Measurements from ENCODE around the gene LYST.
"Not testable (repeated sequence)": the region's sequence is repeated elsewhere in the genome, so short reads cannot be mapped to it uniquely, and the experiment has no call there.

LYST gene

DNA sequence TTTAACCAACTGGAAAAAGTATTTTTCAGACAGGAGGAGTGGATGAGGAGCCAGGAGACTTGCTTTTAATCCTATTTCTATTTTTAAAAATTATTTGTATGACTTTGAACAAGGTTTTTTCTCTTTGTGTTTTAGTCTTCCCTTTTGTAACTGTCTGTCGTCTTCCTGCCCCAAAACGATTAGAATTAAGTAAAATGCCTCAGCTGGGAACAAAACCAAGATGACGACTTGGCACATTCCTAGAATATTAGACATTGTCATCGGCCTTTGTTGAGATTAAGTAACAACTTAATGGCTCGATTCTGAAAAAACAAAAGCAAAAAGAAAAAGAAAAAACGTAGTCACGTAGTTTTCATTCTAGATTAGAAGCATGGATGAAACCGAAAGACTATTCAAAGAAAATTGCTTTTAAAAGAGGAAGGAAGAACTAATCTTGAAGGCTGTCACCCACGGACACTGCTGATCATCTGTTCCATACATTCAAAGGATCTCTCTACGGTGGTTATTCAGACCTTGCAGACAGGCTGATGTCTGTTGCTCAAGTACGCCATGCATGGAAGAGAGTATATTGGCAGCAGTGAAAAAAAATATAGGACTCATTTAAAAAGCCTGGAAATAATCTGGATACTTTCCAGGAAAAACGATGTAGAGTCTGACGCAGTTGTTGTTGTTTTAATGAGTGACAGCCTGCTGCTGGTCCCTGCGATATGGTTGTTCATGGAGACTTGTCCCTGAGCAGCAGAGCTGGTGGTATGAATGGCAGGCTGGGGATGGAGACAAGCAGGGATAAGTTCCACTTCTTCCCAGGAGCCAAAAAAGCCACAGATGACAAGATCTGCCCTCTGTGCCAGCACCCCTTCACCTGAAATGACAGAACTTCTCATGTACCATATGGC lies 234.0 kb downstream of the LYST start:
- H3K4me1 ChIP-seq (ENCODE audit: control insufficient read depth, low read depth, low read length) = peaks cover 14% of the 10 kb centered on the region
- no peaks in the 10 kb centered on the region for H3K27me3 ChIP-seq (ENCODE audit: control insufficient read depth, insufficient read depth, low read length)
- no peak overlapping the region for H3K4me3 ChIP-seq (ENCODE audit: low read length)
- H3K27ac ChIP-seq (ENCODE audit: low read length) = no peak overlapping the region
- no peak overlapping the region for H3K9ac ChIP-seq (ENCODE audit: low read length)
- no peaks in the 10 kb centered on the region for H3K36me3 ChIP-seq (ENCODE audit: control insufficient read depth, low read depth, low read length)
- no peaks in the 10 kb centered on the region for H3K9me3 ChIP-seq (ENCODE audit: control insufficient read depth, low read depth, low read length)

DNA sequence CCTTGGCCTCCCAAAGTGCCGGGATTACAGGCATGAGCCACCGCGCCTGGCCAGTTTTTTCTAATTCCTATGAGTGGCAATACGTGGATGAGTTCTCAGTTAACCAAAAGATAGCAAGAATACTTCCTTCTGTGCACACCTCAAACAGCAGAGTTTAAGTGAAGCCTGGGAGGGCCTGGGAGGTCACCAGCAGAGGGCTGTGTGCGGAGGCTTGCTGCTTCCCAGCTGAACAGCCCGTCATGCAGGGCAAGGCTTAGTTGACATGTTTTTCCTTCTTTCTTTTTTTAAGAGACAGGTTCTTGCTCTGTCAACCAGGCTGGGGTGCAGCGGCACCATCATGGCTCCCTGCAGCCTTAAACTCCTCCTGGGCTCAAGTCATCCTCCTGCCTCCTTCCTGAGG lies 234.9 kb downstream of the LYST start:
- H3K9me3 ChIP-seq (ENCODE audit: control insufficient read depth, low read depth, low read length) = no peaks in the 10 kb centered on the region
- H3K36me3 ChIP-seq (ENCODE audit: control insufficient read depth, low read depth, low read length) = no peaks in the 10 kb centered on the region
- peaks cover 14% of the 10 kb centered on the region for H3K4me1 ChIP-seq (ENCODE audit: control insufficient read depth, low read depth, low read length)
- H3K27ac ChIP-seq (ENCODE audit: low read length) = no peak overlapping the region
- no peak overlapping the region for H3K9ac ChIP-seq (ENCODE audit: low read length)
- no peak overlapping the region for H3K4me3 ChIP-seq (ENCODE audit: low read length)
- H3K27me3 ChIP-seq (ENCODE audit: control insufficient read depth, insufficient read depth, low read length) = no peaks in the 10 kb centered on the region

GRCh38 chr1:235628316-235629005 lies 238.2 kb downstream of the LYST start:
- no peak overlapping the region for H3K9ac ChIP-seq (ENCODE audit: low read length)
- no peaks in the 10 kb centered on the region for H3K9me3 ChIP-seq (ENCODE audit: control insufficient read depth, low read depth, low read length)
- peaks cover 14% of the 10 kb centered on the region for H3K4me1 ChIP-seq (ENCODE audit: control insufficient read depth, low read depth, low read length)
- H3K36me3 ChIP-seq (ENCODE audit: control insufficient read depth, low read depth, low read length) = no peaks in the 10 kb centered on the region
- no peaks in the 10 kb centered on the region for H3K27me3 ChIP-seq (ENCODE audit: control insufficient read depth, insufficient read depth, low read length)
- no peak overlapping the region for H3K27ac ChIP-seq (ENCODE audit: low read length)
- H3K4me3 ChIP-seq (ENCODE audit: low read length) = no peak overlapping the region

DNA sequence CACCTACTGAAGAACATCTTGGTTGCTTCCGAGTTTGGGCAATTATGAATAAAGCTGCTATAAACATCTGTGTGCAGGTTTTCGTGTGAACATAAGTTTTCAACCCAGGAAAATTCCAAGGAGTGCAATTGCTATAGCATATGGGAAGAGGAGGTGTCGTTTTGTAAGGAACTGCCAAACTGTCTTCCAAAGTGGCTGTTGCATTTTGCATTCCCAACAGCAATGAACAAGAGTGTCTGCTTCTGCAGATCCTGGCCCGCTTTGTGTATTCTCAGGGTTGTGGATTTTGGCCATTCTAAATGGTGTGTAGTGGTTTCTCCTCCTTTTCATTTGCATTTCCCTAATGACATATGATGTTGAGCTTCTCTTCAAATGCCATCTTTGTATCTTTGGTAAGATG lies 240.9 kb downstream of the LYST start:
- Histone ChIP-seq H3K9me3 (ENCODE audit: control insufficient read depth, low read depth, low read length) (no peaks in the 10 kb centered on the region), H3K27ac (ENCODE audit: low read length) (no peak overlapping the region), H3K36me3 (ENCODE audit: control insufficient read depth, low read depth, low read length) (no peaks in the 10 kb centered on the region), H3K27me3 (ENCODE audit: control insufficient read depth, insufficient read depth, low read length) (no peaks in the 10 kb centered on the region), H3K4me3 (ENCODE audit: low read length) (no peak overlapping the region), H3K9ac (ENCODE audit: low read length) (no peak overlapping the region), H3K4me1 (ENCODE audit: control insufficient read depth, low read depth, low read length) (peaks cover 4% of the 10 kb centered on the region)

- no peak overlapping the region for H3K27ac ChIP-seq (ENCODE audit: low read length)
- H3K36me3 ChIP-seq (ENCODE audit: control insufficient read depth, low read depth, low read length) = no peaks in the 10 kb centered on the region
- no peaks in the 10 kb centered on the region for H3K27me3 ChIP-seq (ENCODE audit: control insufficient read depth, insufficient read depth, low read length)
- H3K9ac ChIP-seq (ENCODE audit: low read length) = no peak overlapping the region
- H3K4me1 ChIP-seq (ENCODE audit: control insufficient read depth, low read depth, low read length) = peaks cover 4% of the 10 kb centered on the region
- H3K9me3 ChIP-seq (ENCODE audit: control insufficient read depth, low read depth, low read length) = no peaks in the 10 kb centered on the region
- H3K4me3 ChIP-seq (ENCODE audit: low read length) = no peak overlapping the region
These were observed 241.4 kb downstream of the LYST start for GRCh38 chr1:235625340-235625739.

DNA sequence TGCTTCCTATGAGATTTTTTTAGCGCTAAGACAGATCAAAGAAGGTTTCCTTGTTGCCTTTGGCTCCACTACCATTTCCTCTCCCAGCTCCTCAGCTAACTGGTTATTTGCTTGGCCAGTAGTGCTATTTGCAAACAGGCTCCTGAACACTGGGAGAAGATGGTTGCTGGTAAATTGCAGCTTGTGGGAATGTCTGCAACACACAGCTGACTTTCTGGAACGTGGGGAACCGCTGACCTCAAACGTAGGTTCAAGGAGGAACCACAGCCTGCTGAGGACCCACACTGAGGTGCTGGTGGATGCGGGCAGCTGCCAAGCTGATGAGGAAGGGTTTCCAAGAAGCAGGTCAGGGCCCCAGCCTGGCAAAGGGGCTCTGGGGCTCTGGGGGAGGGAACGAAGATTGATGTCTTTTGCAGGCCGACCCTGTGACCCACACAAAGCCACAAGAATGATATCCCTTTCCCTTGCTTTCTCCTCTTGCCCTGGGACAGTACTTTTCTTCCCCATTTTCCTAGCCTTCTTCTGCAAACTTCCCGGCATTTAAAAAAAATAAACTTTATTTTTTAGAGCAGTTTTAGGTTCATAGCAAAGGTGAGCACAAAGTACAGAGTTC lies 241.9 kb downstream of the LYST start:
- Histone ChIP-seq H3K9me3 (ENCODE audit: control insufficient read depth, low read depth, low read length) (no peaks in the 10 kb centered on the region), H3K4me3 (ENCODE audit: low read length) (no peak overlapping the region), H3K27ac (ENCODE audit: low read length) (no peak overlapping the region), H3K27me3 (ENCODE audit: control insufficient read depth, insufficient read depth, low read length) (no peaks in the 10 kb centered on the region), H3K36me3 (ENCODE audit: control insufficient read depth, low read depth, low read length) (no peaks in the 10 kb centered on the region), H3K9ac (ENCODE audit: low read length) (no peak overlapping the region), H3K4me1 (ENCODE audit: control insufficient read depth, low read depth, low read length) (peaks cover 4% of the 10 kb centered on the region)

GRCh38 chr1:235622936-235623779 lies 243.5 kb downstream of the LYST start:
- no peak overlapping the region for H3K27ac ChIP-seq (ENCODE audit: low read length)
- H3K4me1 ChIP-seq (ENCODE audit: control insufficient read depth, low read depth, low read length) = no peaks in the 10 kb centered on the region
- H3K9ac ChIP-seq (ENCODE audit: low read length) = no peak overlapping the region

GRCh38 chr1:235619149-235619548 lies 247.6 kb downstream of the LYST start:
- H3K4me1 ChIP-seq (ENCODE audit: control insufficient read depth, low read depth, low read length); H3K9ac ChIP-seq (ENCODE audit: low read length); H3K36me3 ChIP-seq (ENCODE audit: control insufficient read depth, low read depth, low read length); H3K9me3 ChIP-seq (ENCODE audit: control insufficient read depth, low read depth, low read length); H3K27ac ChIP-seq (ENCODE audit: low read length); H3K27me3 ChIP-seq (ENCODE audit: control insufficient read depth, insufficient read depth, low read length); H3K4me3 ChIP-seq (ENCODE audit: low read length): not testable (repeated sequence)

More at GRCh38 chr1:235622936-235623779, 243.5 kb downstream of the LYST start:
- Histone ChIP-seq H3K4me3 (ENCODE audit: low read length) (no peak overlapping the region), H3K27me3 (ENCODE audit: control insufficient read depth, insufficient read depth, low read length) (no peaks in the 10 kb centered on the region), H3K9me3 (ENCODE audit: control insufficient read depth, low read depth, low read length) (no peaks in the 10 kb centered on the region), H3K36me3 (ENCODE audit: control insufficient read depth, low read depth, low read length) (no peaks in the 10 kb centered on the region)

DNA sequence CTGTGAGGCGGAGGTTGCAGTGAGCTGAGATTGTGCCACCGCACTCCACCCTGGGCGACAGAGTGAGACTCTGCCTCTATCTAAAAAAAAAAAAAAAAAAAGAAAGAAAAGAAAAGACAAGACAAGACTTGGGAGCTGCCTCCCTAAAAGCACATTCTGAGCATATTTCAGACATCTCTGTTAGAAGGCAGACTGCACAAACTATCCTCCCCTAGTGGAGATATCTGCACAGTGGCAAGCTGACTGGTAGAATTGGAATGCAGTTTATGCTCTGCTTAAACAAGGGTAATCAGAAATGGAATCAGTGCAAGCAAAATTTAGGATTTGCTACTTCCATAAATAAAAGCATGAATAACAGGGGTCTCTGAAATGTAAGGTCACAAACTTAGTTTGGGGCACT lies 248.9 kb downstream of the LYST start:
- Histone ChIP-seq H3K9ac (ENCODE audit: low read length) (no peak overlapping the region), H3K27me3 (ENCODE audit: control insufficient read depth, insufficient read depth, low read length) (no peaks in the 10 kb centered on the region), H3K4me1 (ENCODE audit: control insufficient read depth, low read depth, low read length) (no peaks in the 10 kb centered on the region), H3K9me3 (ENCODE audit: control insufficient read depth, low read depth, low read length) (no peaks in the 10 kb centered on the region), H3K27ac (ENCODE audit: low read length) (no peak overlapping the region), H3K4me3 (ENCODE audit: low read length) (no peak overlapping the region), H3K36me3 (ENCODE audit: control insufficient read depth, low read depth, low read length) (no peaks in the 10 kb centered on the region)

DNA sequence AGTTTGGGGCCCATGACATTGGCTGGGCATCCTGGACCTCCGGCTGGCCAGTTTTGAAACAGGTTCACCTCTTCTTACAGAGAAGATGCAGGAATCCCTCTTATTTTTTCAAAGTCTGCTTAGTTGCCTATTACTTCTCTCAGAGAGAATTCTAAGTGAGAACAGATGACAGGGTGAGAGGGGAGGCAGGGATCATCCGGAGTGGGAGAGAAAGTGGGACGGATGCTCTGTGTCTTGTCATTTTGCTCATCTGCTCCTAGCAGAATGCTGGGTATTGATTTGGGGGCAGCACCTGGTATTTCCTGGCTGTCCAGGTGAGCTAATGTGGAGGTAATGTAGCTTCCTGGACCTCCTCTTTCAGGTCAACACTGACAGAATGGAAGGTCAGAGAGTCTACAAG lies 249.6 kb downstream of the LYST start:
- Histone ChIP-seq H3K36me3 (ENCODE audit: control insufficient read depth, low read depth, low read length) (no peaks in the 10 kb centered on the region), H3K4me3 (ENCODE audit: low read length) (no peak overlapping the region), H3K9me3 (ENCODE audit: control insufficient read depth, low read depth, low read length) (no peaks in the 10 kb centered on the region), H3K9ac (ENCODE audit: low read length) (no peak overlapping the region), H3K27me3 (ENCODE audit: control insufficient read depth, insufficient read depth, low read length) (no peaks in the 10 kb centered on the region), H3K4me1 (ENCODE audit: control insufficient read depth, low read depth, low read length) (no peaks in the 10 kb centered on the region), H3K27ac (ENCODE audit: low read length) (no peak overlapping the region)

DNA sequence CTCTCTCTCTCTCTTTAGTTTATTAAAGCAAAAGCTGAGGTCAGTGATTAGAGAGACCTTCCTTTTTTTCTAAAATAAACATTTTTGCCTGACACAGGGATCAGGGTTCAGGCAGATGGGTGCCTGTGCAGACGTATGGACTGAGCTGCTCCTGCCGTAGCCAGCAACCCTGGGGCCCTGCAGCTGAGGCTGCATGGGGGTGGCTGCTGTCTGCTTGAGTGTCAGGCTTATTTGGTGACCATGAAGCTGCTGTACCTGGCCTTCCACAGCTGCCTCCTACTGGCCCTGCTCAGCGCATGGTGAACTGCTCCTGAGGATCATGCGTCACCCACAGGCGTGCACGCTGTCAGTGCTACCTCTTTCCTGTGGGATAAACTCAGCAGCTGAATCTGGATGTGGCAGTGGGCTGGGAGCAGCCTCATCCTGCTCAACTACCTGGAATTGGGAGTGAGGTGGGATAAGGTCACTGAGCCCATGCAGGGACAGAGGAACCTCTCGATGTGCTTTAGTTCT lies 252.2 kb downstream of the LYST start:
- Histone ChIP-seq H3K4me1 (ENCODE audit: control insufficient read depth, low read depth, low read length) (no peaks in the 10 kb centered on the region), H3K4me3 (ENCODE audit: low read length) (no peak overlapping the region), H3K27ac (ENCODE audit: low read length) (no peak overlapping the region), H3K9me3 (ENCODE audit: control insufficient read depth, low read depth, low read length) (no peaks in the 10 kb centered on the region), H3K27me3 (ENCODE audit: control insufficient read depth, insufficient read depth, low read length) (no peaks in the 10 kb centered on the region), H3K9ac (ENCODE audit: low read length) (no peak overlapping the region), H3K36me3 (ENCODE audit: control insufficient read depth, low read depth, low read length) (no peaks in the 10 kb centered on the region)

All from iPS-18a (cell line).